WTC11 (cell line): ENCODE measurements around the gene ELK1.

Source experiments
- E2F1 ChIP-seq: sonication (generic); formaldehyde crosslinking; IDR thresholded peaks from 2 replicates; pipeline ENCODE4 v1.8.0; 2022; ENCODE audit warnings: mild to moderate bottlenecking, missing genetic modification reagents
- GABPB1 ChIP-seq: sonication (generic); formaldehyde crosslinking; IDR thresholded peaks from 2 replicates; pipeline ENCODE4 v1.8.1; 2023; ENCODE audit warnings: mild to moderate bottlenecking, missing genetic modification reagents
- RORB ChIP-seq: fragments of 250-450 bp; sonication (Bioruptor Pico); IDR thresholded peaks from 2 replicates; pipeline ENCODE4 v1.9.0; 2021; ENCODE audit warnings: mild to moderate bottlenecking
- USF2 ChIP-seq: sonication (generic); formaldehyde crosslinking; IDR thresholded peaks from 2 replicates; pipeline ENCODE4 v1.8.1; 2023; ENCODE audit warnings: mild to moderate bottlenecking, missing genetic modification reagents, moderate library complexity
- TF ChIP-seq, protein P1 (sequence below): fragments of 200-600 bp; IDR thresholded peaks from 2 replicates; pipeline ENCODE4 v1.8.0; 2022; ENCODE audit warnings: antibody characterized with exemption
- TF ChIP-seq, protein P2 (sequence below): sonication (generic); formaldehyde crosslinking; IDR thresholded peaks from 2 replicates; pipeline ENCODE4 v1.8.1; 2023; ENCODE audit warnings: mild to moderate bottlenecking, missing genetic modification reagents

DNA sequence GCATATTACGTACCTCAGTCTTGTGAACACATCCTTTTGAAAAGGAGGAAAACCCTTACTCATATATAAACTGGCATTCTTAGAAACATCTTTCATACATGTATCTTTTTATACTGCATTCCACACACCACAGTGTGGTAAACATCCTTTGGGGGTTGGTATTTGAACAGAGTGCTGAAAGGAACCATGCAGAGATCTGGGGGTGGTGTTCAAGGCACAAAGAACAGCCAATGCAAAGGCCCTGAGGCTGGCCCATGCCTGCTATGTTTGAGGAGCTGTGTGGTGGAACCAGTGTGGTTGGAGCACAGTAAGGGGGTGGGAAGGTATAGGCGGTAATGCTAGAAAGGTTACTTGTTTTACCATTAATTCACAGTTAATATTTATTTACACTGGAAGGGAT is 2.0 kb downstream of the ELK1 start:
- TF ChIP-seq, protein P1, sequence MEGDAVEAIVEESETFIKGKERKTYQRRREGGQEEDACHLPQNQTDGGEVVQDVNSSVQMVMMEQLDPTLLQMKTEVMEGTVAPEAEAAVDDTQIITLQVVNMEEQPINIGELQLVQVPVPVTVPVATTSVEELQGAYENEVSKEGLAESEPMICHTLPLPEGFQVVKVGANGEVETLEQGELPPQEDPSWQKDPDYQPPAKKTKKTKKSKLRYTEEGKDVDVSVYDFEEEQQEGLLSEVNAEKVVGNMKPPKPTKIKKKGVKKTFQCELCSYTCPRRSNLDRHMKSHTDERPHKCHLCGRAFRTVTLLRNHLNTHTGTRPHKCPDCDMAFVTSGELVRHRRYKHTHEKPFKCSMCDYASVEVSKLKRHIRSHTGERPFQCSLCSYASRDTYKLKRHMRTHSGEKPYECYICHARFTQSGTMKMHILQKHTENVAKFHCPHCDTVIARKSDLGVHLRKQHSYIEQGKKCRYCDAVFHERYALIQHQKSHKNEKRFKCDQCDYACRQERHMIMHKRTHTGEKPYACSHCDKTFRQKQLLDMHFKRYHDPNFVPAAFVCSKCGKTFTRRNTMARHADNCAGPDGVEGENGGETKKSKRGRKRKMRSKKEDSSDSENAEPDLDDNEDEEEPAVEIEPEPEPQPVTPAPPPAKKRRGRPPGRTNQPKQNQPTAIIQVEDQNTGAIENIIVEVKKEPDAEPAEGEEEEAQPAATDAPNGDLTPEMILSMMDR: no peak
- TF ChIP-seq E2F1 (no peak), RORB (CRISPR knock-in tag) (no peak), USF2 (no peak), GABPB1 (no peak)
- TF ChIP-seq, protein P2, sequence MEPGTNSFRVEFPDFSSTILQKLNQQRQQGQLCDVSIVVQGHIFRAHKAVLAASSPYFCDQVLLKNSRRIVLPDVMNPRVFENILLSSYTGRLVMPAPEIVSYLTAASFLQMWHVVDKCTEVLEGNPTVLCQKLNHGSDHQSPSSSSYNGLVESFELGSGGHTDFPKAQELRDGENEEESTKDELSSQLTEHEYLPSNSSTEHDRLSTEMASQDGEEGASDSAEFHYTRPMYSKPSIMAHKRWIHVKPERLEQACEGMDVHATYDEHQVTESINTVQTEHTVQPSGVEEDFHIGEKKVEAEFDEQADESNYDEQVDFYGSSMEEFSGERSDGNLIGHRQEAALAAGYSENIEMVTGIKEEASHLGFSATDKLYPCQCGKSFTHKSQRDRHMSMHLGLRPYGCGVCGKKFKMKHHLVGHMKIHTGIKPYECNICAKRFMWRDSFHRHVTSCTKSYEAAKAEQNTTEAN (CRISPR knock-in tag): no peak
